GM21367 (cell line): ENCODE measurements around the gene ARFIP2.

Experiments
- ATAC-seq: cut with Tn5 transposase; IDR thresholded peaks from one replicate; pipeline ENCODE4 v1.9.1; 2021; ENCODE audit not compliant: unreplicated experiment

ARFIP2 gene

DNA sequence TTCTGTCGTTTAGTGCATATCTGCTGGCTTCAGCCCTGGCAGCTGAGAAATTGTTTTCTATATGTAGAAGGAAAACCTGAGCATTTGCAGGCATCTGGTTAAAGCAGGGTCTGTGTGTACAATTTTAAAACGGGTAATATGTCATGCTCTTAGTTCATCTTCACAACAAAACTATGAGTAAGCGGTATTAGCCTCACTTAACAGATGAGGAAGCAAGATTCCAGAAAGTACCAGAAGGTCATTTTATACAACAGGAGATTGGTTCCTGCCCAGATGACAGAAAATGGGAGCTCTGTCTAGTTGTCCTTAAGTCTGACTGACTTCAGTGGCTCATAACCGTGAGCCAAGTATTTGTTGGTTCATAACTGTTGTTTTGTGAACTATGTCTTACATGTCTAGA, 1.3 kb upstream of the ARFIP2 start:
- ATAC-seq, result no peak

DNA sequence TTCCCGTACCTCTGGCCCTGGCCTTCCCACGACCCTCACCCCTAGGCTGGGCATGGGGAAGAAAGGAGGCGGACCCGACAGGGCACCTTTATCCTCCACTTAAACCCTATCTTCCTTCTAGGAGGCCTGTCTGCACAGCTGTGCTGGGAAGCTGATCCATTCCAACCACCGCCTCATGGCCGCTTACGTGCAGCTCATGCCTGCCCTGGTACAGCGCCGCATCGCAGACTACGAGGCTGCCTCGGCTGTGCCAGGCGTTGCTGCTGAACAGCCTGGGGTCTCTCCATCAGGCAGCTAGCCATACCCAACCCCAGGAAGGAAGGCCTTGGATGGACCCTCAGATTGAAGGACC, 769 bp upstream of the ARFIP2 start:
- peak; percentile 1 for ATAC-seq

DNA sequence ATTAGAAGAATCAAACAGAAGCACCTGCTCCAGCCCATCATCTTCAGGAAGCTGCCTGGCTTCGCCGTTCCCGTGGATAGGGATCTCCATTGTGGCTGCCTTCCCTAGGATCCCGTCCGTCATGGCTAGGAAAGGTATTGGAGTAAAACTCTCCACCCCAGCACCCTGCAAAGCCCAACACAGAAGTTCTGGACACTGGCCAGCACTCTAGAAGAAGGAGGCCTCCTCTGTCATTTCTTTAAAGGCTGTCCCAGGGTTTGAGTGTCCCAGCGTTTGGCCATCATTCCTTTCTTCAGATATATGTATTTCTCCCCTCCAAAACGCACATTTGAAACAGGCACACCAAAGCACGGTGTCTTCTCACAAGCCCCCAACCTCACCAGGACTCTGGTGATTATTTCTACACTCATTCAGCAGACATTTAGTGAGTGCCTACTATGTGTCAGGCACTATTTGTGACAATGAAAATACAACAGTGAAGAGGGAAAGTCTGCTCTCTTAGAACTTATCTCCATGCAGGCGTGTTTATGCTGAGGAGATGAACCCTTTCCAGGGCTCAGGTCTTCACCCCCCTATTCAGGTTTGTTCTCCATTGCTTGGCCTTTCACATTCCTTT, 724 bp downstream of the ARFIP2 start:
- no peak for ATAC-seq

DNA sequence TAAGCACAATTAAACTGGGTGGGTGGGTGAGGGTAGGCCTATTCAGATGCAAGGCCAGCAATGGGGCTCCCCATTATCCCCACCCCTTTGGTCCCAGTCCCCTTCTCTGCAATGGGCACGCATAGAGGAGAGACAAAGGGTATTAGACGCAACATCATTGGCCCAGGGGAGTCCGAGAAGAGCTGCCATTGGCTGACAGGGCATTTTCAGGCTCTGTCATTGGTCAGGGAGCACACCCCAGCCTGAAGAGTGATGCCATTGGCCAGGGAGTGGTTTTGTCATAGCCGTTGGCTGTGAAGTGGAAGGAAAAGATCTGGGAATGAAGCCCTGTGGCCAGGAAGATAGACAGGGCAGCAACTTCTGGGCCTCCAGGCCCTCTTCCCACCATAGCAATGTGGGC, 4.6 kb downstream of the ARFIP2 start:
- ATAC-seq, result no peak

- no peak for ATAC-seq
Observed at GRCh38 chr11:6475936-6476335, 5.2 kb downstream of the ARFIP2 start.

GRCh38 chr11:6474806-6475500, 6.2 kb downstream of the ARFIP2 start:
- ATAC-seq, result no peak

DNA sequence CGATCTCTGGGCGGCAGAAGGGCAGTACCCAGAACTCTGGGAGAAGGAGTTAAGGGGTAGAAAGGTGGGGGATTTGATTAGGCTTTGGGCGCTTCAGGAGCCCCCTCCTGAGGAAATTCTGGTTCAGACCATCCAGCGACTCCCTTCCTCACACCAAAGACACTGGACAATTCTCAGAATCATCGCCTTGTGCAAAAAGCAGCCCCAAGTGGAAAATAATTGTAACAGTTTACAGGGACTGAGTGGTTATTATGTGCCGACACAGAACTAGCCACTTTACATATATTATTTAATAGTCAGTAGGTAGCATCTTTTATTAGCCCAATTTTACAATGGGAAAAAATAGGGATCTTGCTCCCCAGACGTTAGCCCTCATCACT, 6.7 kb downstream of the ARFIP2 start:
- no peak for ATAC-seq

- peak; percentile 53 for ATAC-seq
Observed at GRCh38 chr11:6473451-6474412, 7.4 kb downstream of the ARFIP2 start, which contains the start of gene TRIM3. TSS of gene TRIM3 (minus strand) at chr11:6473941. CDS start at chr11:6465695, 8,246 bp downstream.

DNA sequence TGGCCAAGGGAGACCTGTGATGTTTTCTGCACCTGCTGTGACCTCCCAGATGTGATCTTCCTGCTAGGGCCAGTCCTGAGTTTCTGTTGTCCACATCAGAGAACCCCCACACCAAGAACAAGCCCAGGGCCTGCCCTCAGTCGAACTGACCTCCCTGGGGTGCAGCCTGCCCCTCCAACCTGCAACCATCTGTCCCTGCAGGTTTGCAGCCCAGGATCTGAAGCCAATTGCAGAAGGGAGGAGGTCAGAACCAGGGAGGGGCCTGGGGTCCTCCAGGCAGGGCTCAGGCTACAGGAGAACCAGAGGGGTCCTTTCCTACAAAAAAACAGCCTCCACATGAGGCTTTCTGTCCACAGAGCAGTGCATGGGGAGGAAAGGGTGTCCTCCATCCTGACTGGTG, 8.2 kb downstream of the ARFIP2 start:
- ATAC-seq, result no peak

DNA sequence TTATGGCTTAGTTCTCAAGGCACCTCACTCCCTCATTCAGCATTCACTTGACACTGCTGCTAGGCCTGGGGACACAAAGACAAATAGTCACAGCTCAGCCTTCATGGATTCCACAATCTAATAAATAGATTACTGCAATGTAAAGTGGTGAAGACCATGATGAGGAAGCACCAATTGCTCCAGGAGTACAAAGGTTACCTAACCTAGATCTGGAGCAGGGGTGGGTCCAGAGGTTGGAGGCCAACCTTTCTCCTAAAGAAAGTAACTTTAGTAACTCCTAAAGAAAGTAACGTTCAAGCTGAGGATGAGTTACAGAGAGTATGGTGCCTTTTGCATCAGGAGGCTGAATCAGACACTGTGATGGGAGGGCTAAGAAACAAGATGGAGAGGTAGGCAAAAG, 11.5 kb downstream of the ARFIP2 start:
- ATAC-seq, result no peak

- peak; percentile 80 for ATAC-seq
Observed at GRCh38 chr11:6468712-6469495, 12.2 kb downstream of the ARFIP2 start.

DNA sequence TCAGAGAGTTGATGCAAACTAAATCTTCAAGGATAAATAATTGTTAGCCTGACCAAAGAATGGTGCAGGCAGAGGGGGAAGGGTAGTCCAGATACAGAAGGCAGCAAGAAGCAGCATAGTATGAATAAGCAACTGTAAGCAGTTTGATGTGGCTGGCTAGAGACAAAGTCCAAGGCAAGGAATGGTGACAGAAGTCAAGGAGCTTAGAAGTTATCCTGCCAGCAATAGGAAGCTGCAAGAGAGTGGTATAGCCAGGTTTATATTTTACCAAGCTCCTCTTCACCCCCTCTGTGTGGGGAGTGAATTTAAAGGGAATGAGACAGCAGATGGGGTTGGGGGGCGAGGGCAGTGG, 22.1 kb downstream of the ARFIP2 start:
- no peak for ATAC-seq

- no peak for ATAC-seq
Observed at GRCh38 chr11:6458352-6459098, 22.6 kb downstream of the ARFIP2 start.

DNA sequence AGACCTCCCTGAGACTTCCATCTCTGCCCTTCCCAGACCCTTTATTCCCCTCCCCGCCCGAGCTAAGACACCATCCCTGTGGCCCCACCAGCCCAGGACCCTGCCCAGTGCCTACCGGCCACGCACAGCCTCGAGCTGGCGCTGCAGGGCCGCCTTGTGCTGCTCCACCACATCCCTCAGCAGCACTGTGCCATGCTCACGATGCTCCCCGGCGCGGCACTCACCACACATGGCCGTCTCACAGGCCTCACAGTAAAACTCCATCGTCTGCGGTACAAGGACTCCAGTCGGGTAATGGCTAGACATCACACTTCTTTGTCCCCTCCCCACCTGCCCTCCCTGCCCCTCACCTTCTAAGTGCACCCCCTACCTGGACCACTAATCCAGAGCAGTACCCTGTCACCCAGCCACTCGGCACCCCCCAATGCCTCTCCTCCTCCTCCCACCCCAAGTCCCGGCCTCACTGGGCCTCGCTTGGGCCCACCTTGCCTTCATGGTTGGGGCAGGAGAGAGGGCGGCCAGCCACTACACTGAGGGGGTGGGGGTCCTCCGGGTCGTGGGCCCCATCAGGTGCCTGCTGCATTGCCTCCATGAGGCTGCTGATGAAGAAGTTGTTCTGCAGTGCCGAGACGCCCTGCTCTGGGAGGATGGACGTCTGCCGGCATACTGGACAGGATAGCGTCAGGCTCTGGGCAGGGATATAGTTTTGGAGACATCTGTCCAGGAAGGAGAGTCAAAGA, 23.4 kb downstream of the ARFIP2 start:
- no peak for ATAC-seq

- ATAC-seq, result no peak
Observed at GRCh38 chr11:6456361-6457073, 24.6 kb downstream of the ARFIP2 start.

GRCh38 chr11:6455070-6455469, 26.1 kb downstream of the ARFIP2 start:
- no peak for ATAC-seq

- no peak for ATAC-seq
Observed at GRCh38 chr11:6453152-6453551, 28.0 kb downstream of the ARFIP2 start.

- no peak for ATAC-seq
Observed at GRCh38 chr11:6452219-6452618, 28.9 kb downstream of the ARFIP2 start.

- ATAC-seq, result no peak
Observed at GRCh38 chr11:6448574-6448973, 32.6 kb downstream of the ARFIP2 start.
